Measurements from ENCODE around the gene BYSL. TPM values are rescaled to one million over a fixed set of nuclear protein-coding genes. Genes with fewer than 3 reads are reported as not detected.

The BYSL gene
- total RNA-seq (10 to 100 TPM; 12.6 to 23.4 TPM), polyA plus RNA-seq (ENCODE audit: insufficient read length in 6 of 6) (10 to 100 TPM; 21.4 to 24.9 (median 24.3) TPM)
- long read RNA-seq, donor 1, transcript BYSL-201 (7 exons, 2,029 nt): major isoform, 7 of 35 reads
- long read RNA-seq, donor 1, partial matches to known transcripts: 26 of 35 reads
- long read RNA-seq, donor 1, other reads (novel, unspliced or antisense): 0 of 35 reads
- long read RNA-seq, donor 2, transcript BYSL-201 (7 exons, 2,029 nt): major isoform, 6 of 14 reads
- long read RNA-seq, donor 2, partial matches to known transcripts: 7 of 14 reads
- long read RNA-seq, donor 2, other reads (novel, unspliced or antisense): 0 of 14 reads
- long read RNA-seq, donor 3, partial matches to known transcripts: 7 of 12 reads
- long read RNA-seq, donor 3, other reads (novel, unspliced or antisense): 0 of 12 reads
- long read RNA-seq, donor 4, partial matches to known transcripts: 0 of 3 reads
- long read RNA-seq, donor 4, other reads (novel, unspliced or antisense): 1 of 3 reads
- long read RNA-seq, donor 5, partial matches to known transcripts: 7 of 10 reads
- long read RNA-seq, donor 5, other reads (novel, unspliced or antisense): 0 of 10 reads
- long read RNA-seq, donor 6, partial matches to known transcripts: 9 of 11 reads
- long read RNA-seq, donor 6, other reads (novel, unspliced or antisense): 0 of 11 reads
- long read RNA-seq, donor 7, partial matches to known transcripts: 13 of 13 reads
- long read RNA-seq, donor 7, other reads (novel, unspliced or antisense): 0 of 13 reads
- long read RNA-seq, donor 8, partial matches to known transcripts: 13 of 17 reads
- long read RNA-seq, donor 8, other reads (novel, unspliced or antisense): 0 of 17 reads
- long read RNA-seq, donor 9: 0 reads
- long read RNA-seq, donor 10, partial matches to known transcripts: 1 of 3 reads
- long read RNA-seq, donor 10, other reads (novel, unspliced or antisense): 0 of 3 reads
- long read RNA-seq, donor 11, transcript BYSL-201 (7 exons, 2,029 nt): major isoform, 7 of 7 reads
- long read RNA-seq, donor 11, partial matches to known transcripts: 0 of 7 reads
- long read RNA-seq, donor 11, other reads (novel, unspliced or antisense): 0 of 7 reads
- long read RNA-seq, donor 12, transcript BYSL-201 (7 exons, 2,029 nt): major isoform, 8 of 16 reads
- long read RNA-seq, donor 12, partial matches to known transcripts: 6 of 16 reads
- long read RNA-seq, donor 12, other reads (novel, unspliced or antisense): 0 of 16 reads

- Histone ChIP-seq H3K36me3 (peaks cover 0 to 13% of the 10 kb centered on the region in 2 donors), H3K4me1 (peaks cover 3 to 56% of the 10 kb centered on the region in 2 donors), H3K27ac (peak within 1 kb of the TSS; percentile 97 to 99), H3K9me3 (no peaks in the 10 kb centered on the region), H3K27me3 (no peaks in the 10 kb centered on the region), H3K4me3 (peak within 1 kb of the TSS; percentile 77 to 86)
- intact Hi-C loops (cut with DNase I): no loop called here
- ATAC-seq (peak; percentile 98), DNase-seq (peak; percentile 94 to 96 (median 96))
- TF ChIP-seq CTCF (IDR thresholded peaks at IDR 0.05): peak; percentile 98 to 99
Observed at GRCh38 chr6:41920921-41921711, at the start of gene BYSL, which contains the start of gene MED20. Gene BYSL, plus strand, starts transcription at chr6:41921499. Its CDS starts 64 bp downstream, at chr6:41921563. Gene MED20, minus strand, starts transcription at chr6:41921139. Its CDS starts 121 bp downstream, at chr6:41921018.

- intact Hi-C loops (cut with DNase I): no loop called here
- H3K9me3 ChIP-seq: no peaks in the 10 kb centered on the region
- DNase-seq (no peak), ATAC-seq (no peak)
- H3K27me3 ChIP-seq: no peaks in the 10 kb centered on the region
- H3K27ac ChIP-seq: peak overlapping the region in 1 of 2 donors; percentile 41
- H3K4me3 ChIP-seq: no peak overlapping the region
- H3K36me3 ChIP-seq: no peaks in the 10 kb centered on the region
- no peaks in the 10 kb centered on the region for H3K4me1 ChIP-seq
- no peak for TF ChIP-seq CTCF (IDR thresholded peaks at IDR 0.05)
Observed at GRCh38 chr6:41871691-41872090, 49.6 kb upstream of the BYSL start.

GRCh38 chr6:41872147-41872546, 49.2 kb upstream of the BYSL start:
- peak in 2 of 4 donors; percentile 36 to 76 for DNase-seq
- H3K36me3 ChIP-seq: no peaks in the 10 kb centered on the region
- peak; percentile 25 for ATAC-seq
- H3K4me3 ChIP-seq: no peak overlapping the region
- peak overlapping the region in 1 of 2 donors; percentile 41 for H3K27ac ChIP-seq
- intact Hi-C loops (cut with DNase I): no loop called here
- no peaks in the 10 kb centered on the region for H3K4me1 ChIP-seq
- H3K27me3 ChIP-seq: no peaks in the 10 kb centered on the region
- TF ChIP-seq CTCF (IDR thresholded peaks at IDR 0.05): no peak
- no peaks in the 10 kb centered on the region for H3K9me3 ChIP-seq

DNA sequence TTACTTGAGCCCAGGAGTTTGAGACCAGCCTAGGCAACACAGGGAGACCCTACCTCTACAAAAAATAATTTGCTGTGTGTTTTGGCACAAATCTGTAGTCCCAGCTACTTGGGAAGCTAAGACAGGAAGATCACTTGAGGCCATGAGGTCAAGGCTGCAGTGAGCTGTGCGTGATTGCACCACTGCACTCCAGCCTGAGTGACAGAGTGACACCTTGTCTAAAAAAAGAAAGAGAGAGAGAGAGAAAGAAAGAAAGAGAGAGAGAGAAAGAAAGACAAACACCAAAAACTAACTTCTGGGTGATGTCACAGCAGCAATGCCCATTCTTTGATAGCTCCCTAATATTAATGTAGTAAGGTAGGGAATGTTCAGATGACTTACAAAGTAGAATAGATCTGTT, 46.6 kb upstream of the BYSL start:
- no peak for ATAC-seq
- H3K27ac ChIP-seq: no peak overlapping the region
- H3K4me1 ChIP-seq: no peaks in the 10 kb centered on the region
- H3K27me3 ChIP-seq: no peaks in the 10 kb centered on the region
- no peaks in the 10 kb centered on the region for H3K9me3 ChIP-seq
- DNase-seq: no peak
- H3K36me3 ChIP-seq: no peaks in the 10 kb centered on the region
- no peak for TF ChIP-seq CTCF (IDR thresholded peaks at IDR 0.05)
- H3K4me3 ChIP-seq: no peak overlapping the region
- intact Hi-C loops (cut with DNase I): no loop called here

All from left lung (tissue), 14 donors.